Measurements from ENCODE around the gene SLC26A4.

Gene SLC26A4

GRCh38 chr7:107754642-107755041 is 94.0 kb downstream of the SLC26A4 start:
- no peak for FAIRE-seq

- FAIRE-seq = no peak
These were observed 98.0 kb downstream of the SLC26A4 start for GRCh38 chr7:107758667-107759066.

- FAIRE-seq = no peak
These were observed 106.8 kb downstream of the SLC26A4 start for GRCh38 chr7:107767391-107767790.
